22Rv1 (cell line): ENCODE data around the gene SLA2.

Source experiments
- ZFX ChIP-seq: fragments of 450-650 bp; IDR thresholded peaks from 2 replicates; pipeline ENCODE4 v1.6.1; 2017; ENCODE audit warnings: antibody characterized with exemption, borderline replicate concordance
- TF ChIP-seq, protein P1 (sequence below): fragments of 450-650 bp; IDR thresholded peaks from 2 replicates; pipeline ENCODE4 v1.5.1; 2017; ENCODE audit warnings: mild to moderate bottlenecking

- TF ChIP-seq, protein P1, sequence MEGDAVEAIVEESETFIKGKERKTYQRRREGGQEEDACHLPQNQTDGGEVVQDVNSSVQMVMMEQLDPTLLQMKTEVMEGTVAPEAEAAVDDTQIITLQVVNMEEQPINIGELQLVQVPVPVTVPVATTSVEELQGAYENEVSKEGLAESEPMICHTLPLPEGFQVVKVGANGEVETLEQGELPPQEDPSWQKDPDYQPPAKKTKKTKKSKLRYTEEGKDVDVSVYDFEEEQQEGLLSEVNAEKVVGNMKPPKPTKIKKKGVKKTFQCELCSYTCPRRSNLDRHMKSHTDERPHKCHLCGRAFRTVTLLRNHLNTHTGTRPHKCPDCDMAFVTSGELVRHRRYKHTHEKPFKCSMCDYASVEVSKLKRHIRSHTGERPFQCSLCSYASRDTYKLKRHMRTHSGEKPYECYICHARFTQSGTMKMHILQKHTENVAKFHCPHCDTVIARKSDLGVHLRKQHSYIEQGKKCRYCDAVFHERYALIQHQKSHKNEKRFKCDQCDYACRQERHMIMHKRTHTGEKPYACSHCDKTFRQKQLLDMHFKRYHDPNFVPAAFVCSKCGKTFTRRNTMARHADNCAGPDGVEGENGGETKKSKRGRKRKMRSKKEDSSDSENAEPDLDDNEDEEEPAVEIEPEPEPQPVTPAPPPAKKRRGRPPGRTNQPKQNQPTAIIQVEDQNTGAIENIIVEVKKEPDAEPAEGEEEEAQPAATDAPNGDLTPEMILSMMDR: no peak
- TF ChIP-seq ZFX: no peak
Observed at GRCh38 chr20:36654506-36654905, 8.5 kb upstream of the SLA2 start.
